GM21381 (cell line): Measurements from ENCODE around the gene CEACAM21.

Experiments
- ATAC-seq: cut with Tn5 transposase; IDR thresholded peaks from one replicate; pipeline ENCODE4 v1.9.1; 2021; ENCODE audit warnings: mild to moderate bottlenecking, moderate library complexity; ENCODE audit not compliant: unreplicated experiment

Gene CEACAM21

GRCh38 chr19:41575998-41576397 lies at the start of gene CEACAM21:
Gene CEACAM21, plus strand, starts transcription at chr19:41576166. Its CDS starts 109 bp downstream, at chr19:41576275.
- ATAC-seq, result peak; percentile 70

GRCh38 chr19:41527089-41527488 lies 48.9 kb upstream of the CEACAM21 start:
- ATAC-seq, result no peak

- no peak for ATAC-seq
Measured at GRCh38 chr19:41528106-41528505, 47.9 kb upstream of the CEACAM21 start.

- ATAC-seq, result no peak
Measured at GRCh38 chr19:41529484-41530183, 46.3 kb upstream of the CEACAM21 start.

GRCh38 chr19:41530184-41530534 lies 45.8 kb upstream of the CEACAM21 start:
- ATAC-seq, result no peak

GRCh38 chr19:41530761-41531301 lies 45.1 kb upstream of the CEACAM21 start:
- ATAC-seq, result no peak

- no peak for ATAC-seq
Measured at GRCh38 chr19:41531438-41532311, 44.3 kb upstream of the CEACAM21 start.

GRCh38 chr19:41532526-41532925 lies 43.4 kb upstream of the CEACAM21 start:
- ATAC-seq, result no peak

GRCh38 chr19:41533671-41534215 lies 42.2 kb upstream of the CEACAM21 start:
- ATAC-seq, result no peak

- ATAC-seq, result peak; percentile 65
Measured at GRCh38 chr19:41535029-41535622, 40.8 kb upstream of the CEACAM21 start.

GRCh38 chr19:41537789-41538188 lies 38.2 kb upstream of the CEACAM21 start:
- no peak for ATAC-seq

- ATAC-seq, result no peak
Measured at GRCh38 chr19:41540041-41540695, 35.8 kb upstream of the CEACAM21 start.

- ATAC-seq, result no peak
Measured at GRCh38 chr19:41541990-41542584, 33.9 kb upstream of the CEACAM21 start.

- no peak for ATAC-seq
Measured at GRCh38 chr19:41542622-41543021, 33.3 kb upstream of the CEACAM21 start.

- ATAC-seq, result no peak
Measured at GRCh38 chr19:41543582-41543981, 32.4 kb upstream of the CEACAM21 start.

- no peak for ATAC-seq
Measured at GRCh38 chr19:41545547-41545946, 30.4 kb upstream of the CEACAM21 start.

- no peak for ATAC-seq
Measured at GRCh38 chr19:41546386-41546789, 29.6 kb upstream of the CEACAM21 start.

- no peak for ATAC-seq
Measured at GRCh38 chr19:41546961-41547360, 29.0 kb upstream of the CEACAM21 start.

- no peak for ATAC-seq
Measured at GRCh38 chr19:41547569-41547968, 28.4 kb upstream of the CEACAM21 start.

GRCh38 chr19:41548047-41548446 lies 27.9 kb upstream of the CEACAM21 start:
- ATAC-seq, result no peak
